ENCODE results near the gene CRIM1.

The CRIM1 gene

GRCh38 chr2:36455788-36456187, 100.2 kb downstream of the CRIM1 start:
- DNase-seq (ENCODE audit: low read depth): no peak

GRCh38 chr2:36456227-36457175, 100.9 kb downstream of the CRIM1 start:
- DNase-seq (ENCODE audit: low read depth): no peak

- DNase-seq (ENCODE audit: low read depth): no peak
Measured at GRCh38 chr2:36458106-36458505, 102.5 kb downstream of the CRIM1 start.

- DNase-seq (ENCODE audit: low read depth): no peak
Measured at GRCh38 chr2:36459725-36460137, 104.2 kb downstream of the CRIM1 start.

GRCh38 chr2:36461039-36461681, 105.6 kb downstream of the CRIM1 start:
- peak; percentile 57 for DNase-seq (ENCODE audit: low read depth)

- no peak for DNase-seq (ENCODE audit: low read depth)
Measured at GRCh38 chr2:36462311-36462935, 106.8 kb downstream of the CRIM1 start.

- no peak for DNase-seq (ENCODE audit: low read depth)
Measured at GRCh38 chr2:36463365-36463764, 107.8 kb downstream of the CRIM1 start.

- DNase-seq (ENCODE audit: low read depth): no peak
Measured at GRCh38 chr2:36464006-36464721, 108.6 kb downstream of the CRIM1 start.

- no peak for DNase-seq (ENCODE audit: low read depth)
Measured at GRCh38 chr2:36466135-36466534, 110.6 kb downstream of the CRIM1 start.

- DNase-seq (ENCODE audit: low read depth): no peak
Measured at GRCh38 chr2:36468463-36469105, 113.0 kb downstream of the CRIM1 start.

- no peak for DNase-seq (ENCODE audit: low read depth)
Measured at GRCh38 chr2:36469106-36469477, 113.5 kb downstream of the CRIM1 start.

- DNase-seq (ENCODE audit: low read depth): no peak
Measured at GRCh38 chr2:36469710-36470109, 114.1 kb downstream of the CRIM1 start.

GRCh38 chr2:36473230-36473629, 117.7 kb downstream of the CRIM1 start:
- no peak for DNase-seq (ENCODE audit: low read depth)

- DNase-seq (ENCODE audit: low read depth): no peak
Measured at GRCh38 chr2:36476411-36476810, 120.8 kb downstream of the CRIM1 start.

GRCh38 chr2:36477315-36477714, 121.7 kb downstream of the CRIM1 start:
- no peak for DNase-seq (ENCODE audit: low read depth)

GRCh38 chr2:36477746-36478145, 122.2 kb downstream of the CRIM1 start:
- DNase-seq (ENCODE audit: low read depth): no peak

- peak; percentile 88 for DNase-seq (ENCODE audit: low read depth)
Measured at GRCh38 chr2:36478332-36478738, 122.8 kb downstream of the CRIM1 start.

GRCh38 chr2:36478999-36479398, 123.4 kb downstream of the CRIM1 start:
- DNase-seq (ENCODE audit: low read depth): no peak

GRCh38 chr2:36479406-36479805, 123.8 kb downstream of the CRIM1 start:
- no peak for DNase-seq (ENCODE audit: low read depth)

- no peak for DNase-seq (ENCODE audit: low read depth)
Measured at GRCh38 chr2:36480028-36480427, 124.5 kb downstream of the CRIM1 start.

GRCh38 chr2:36480636-36481035, 125.1 kb downstream of the CRIM1 start:
- no peak for DNase-seq (ENCODE audit: low read depth)

GRCh38 chr2:36481709-36482108, 126.1 kb downstream of the CRIM1 start:
- no peak for DNase-seq (ENCODE audit: low read depth)

All from stromal cell of bone marrow (primary cell).